Raji (cell line): ENCODE data around the gene MBD3L4.

Experiments
- POLR2A ChIP-seq: IDR thresholded peaks from 2 replicates; pipeline ENCODE4 v1.6.1; 2011; ENCODE audit warnings: low read depth, low read length, control low read depth; ENCODE audit not compliant: insufficient read depth

The MBD3L4 gene

DNA sequence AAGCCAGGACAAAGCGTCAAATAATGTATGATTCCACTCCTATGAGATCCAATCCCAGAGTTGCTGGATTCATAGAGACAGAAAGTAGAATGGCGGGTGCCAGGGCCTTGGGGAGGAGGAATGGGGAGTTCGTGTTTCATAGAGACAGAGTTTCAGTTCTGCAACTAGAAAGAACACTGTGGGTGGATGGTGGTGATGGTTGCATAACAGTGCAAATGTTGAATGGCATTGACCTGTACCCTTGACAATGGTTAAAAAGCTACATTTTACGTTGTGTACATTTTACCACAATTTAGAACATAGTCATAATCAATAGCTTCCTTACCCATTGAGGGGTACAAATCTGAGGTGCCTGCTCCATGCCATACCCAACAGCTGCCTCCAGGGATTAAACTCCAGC, 52.1 kb downstream of the MBD3L4 start:
- no peak for TF ChIP-seq POLR2A
